Activated naive CD4-positive, alpha-beta T cell (primary cell): ENCODE data around the gene C1orf56.

Experiments used
- DNase-seq, 4 experiments: peaks; one replicate each; lab custom pipeline; 2025; lab: John Stamatoyannopoulos, UW

Gene C1orf56

DNA sequence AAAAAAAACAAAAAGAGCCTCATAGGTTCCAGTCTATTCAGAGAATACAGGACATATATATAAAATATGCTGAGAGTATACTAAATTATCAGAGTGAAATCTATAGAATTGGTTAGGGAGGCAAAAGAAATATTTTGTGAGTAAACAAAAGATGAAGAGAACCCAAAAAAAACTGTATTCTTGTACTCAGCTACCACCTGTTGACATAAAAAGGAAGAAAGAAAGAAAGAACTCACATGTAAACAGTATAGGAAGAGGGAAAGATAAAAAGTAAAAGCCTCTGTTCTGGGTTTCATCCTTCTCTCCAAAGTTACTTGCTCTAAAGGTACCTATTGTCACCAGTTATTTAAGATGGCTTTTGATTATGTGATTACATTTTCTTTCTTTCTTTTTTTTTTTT, 21.1 kb upstream of the C1orf56 start:
- DNase-seq, result no peak

DNA sequence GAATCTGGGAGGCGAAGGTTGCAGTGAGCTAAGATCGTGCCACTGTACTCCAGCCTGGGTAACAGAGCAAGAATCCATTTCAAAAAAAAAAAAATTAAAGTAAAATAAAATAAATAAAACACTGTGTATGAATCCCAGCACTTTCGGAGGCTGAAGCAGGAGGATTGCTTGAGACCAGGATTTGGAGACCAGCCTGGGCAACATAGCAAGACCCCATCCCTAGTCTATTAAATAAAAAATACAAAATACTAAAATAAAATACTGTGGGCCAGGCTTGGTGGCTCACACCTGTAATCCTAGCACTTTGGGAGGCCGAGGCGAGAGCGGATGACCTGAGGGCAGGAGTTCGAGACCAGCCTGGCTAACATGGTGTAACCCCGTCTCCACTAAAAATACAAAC, 15.4 kb upstream of the C1orf56 start:
- DNase-seq, result no peak

DNA sequence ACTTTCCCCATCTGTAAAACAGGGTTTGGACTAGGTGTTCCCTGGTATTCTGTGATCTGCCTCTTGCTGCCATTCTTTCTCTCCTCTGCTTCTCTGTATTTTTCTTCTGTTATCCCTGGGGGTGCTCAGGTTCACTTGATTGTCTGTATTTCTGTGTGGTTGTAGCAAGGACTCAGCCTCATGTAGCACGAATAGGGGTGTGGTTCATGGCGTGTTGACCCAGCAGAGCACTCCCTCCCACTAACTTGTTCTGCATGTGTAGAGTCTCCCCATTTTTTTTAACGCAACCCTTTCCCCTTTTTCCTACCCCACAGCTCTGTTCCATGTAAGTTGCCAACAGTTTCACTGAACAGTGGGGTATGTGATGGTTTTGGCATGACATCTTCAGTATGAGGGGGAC, 12.4 kb upstream of the C1orf56 start:
- no peak for DNase-seq

GRCh38 chr1:151036356-151036755, 11.2 kb upstream of the C1orf56 start, which contains the start of gene BNIPL:
TSS of gene BNIPL (plus strand) at chr1:151036586. CDS start at chr1:151036726, 140 bp downstream.
- DNase-seq, result no peak

GRCh38 chr1:151037032-151037431, 10.5 kb upstream of the C1orf56 start:
- DNase-seq, result no peak

- no peak for DNase-seq
Measured at GRCh38 chr1:151039521-151039920, 8.0 kb upstream of the C1orf56 start.

DNA sequence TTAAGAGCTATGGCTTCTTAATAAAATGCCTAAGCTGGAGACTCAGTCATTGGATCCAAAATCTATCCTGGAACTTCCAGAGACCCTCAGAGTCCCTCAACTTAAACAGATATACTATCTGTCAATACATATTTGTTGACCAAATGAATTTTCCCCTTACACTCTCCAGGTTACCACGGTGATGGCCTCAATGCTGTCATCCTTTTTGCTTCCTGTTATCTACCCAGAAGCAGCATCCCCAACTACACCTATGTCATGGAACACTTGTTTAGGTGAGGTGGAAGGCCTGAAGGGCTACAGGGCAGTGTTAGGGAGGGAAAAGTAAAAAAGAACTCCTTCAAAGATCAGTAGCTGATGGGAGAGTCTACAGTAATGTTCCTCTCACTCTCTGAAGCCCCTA, 4.4 kb upstream of the C1orf56 start:
- DNase-seq, result no peak

GRCh38 chr1:151047925-151048644, 534 bp downstream of the C1orf56 start:
- DNase-seq, result peak in 1 of 4 experiments; percentile 43

- DNase-seq, result no peak
Measured at GRCh38 chr1:151048645-151049032, 1.1 kb downstream of the C1orf56 start.

GRCh38 chr1:151049458-151049857, 1.9 kb downstream of the C1orf56 start:
- no peak for DNase-seq

DNA sequence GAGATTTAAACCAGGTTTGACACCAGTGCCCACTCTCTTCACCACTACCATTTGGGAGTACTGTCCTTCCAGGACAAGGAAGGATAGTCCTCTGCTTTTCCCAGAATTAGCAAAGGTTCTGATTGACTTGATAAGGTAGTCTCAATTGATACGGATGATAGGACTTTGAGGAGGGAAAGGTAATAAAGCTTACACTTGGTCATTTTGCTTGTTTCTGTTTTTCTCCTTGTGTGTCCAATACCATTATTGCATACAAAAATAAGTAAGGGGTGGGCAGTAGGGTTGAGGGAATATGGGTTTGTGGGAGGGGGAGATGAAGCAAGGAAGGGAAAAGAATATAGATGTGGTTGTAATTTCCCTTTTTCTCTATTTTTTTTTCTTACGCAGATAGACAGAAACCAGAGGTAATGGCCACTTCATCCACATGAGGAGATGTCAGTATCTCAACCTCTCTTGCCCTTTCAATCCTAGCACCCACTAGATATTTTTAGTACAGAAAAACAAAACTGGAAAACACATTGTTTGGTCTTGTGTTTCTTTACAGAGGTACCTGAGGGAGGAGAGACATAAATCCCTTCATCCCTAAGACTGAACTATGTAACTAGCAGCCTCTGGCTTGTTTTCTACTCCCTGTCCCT, 2.6 kb downstream of the C1orf56 start:
- no peak for DNase-seq

GRCh38 chr1:151051356-151052009, 3.9 kb downstream of the C1orf56 start:
- DNase-seq, result no peak

GRCh38 chr1:151054971-151055547, 7.5 kb downstream of the C1orf56 start:
- DNase-seq, result no peak

- DNase-seq, result no peak
Measured at GRCh38 chr1:151055581-151055980, 8.0 kb downstream of the C1orf56 start.

DNA sequence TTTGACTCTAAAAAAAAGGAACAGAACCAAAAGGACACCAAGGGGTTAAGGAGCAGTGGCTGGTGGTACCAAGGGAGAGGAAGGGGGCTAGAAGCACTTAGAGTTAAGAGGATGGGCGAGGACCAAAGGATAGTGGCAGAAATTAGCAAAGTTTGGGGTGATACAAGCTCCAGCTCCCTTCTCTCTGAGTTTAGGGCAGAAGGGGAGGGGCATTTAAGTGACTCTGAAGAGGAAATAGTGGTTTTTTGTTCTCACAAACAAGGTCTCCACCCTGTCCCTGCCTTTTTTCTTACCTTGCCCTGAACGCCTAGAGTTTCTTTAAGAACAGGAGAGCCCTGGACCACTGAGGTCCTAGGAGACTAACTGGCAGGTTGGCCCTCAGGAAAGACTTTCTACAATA, 8.6 kb downstream of the C1orf56 start:
- DNase-seq, result no peak

DNA sequence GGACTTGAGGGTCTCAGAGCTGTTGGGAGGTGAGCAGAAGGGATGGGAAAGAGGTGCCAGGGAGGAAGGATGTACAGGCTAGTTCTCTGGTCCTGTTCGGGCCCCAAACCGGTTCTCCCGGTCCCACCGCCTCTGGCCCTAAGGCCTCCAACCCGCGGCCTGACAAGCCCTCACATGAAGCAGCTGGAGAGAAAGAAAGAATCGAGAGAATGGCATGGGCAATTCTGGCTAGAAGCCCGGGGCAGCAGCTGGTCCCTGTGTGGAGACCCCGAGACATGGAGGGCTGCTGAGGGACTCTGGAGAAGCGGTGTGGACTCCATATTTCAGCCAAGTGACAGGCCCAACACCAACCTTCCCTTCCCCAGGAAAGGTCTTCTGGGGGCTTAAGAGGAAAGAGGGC, 11.1 kb downstream of the C1orf56 start:
- no peak for DNase-seq

GRCh38 chr1:151059109-151060006, 11.8 kb downstream of the C1orf56 start, which contains the start of gene CDC42SE1:
TSS of gene CDC42SE1 (minus strand) at chr1:151059622. CDS start at chr1:151055730, 3,892 bp downstream.
- peak; percentile 46 to 76 (median 62) for DNase-seq

DNA sequence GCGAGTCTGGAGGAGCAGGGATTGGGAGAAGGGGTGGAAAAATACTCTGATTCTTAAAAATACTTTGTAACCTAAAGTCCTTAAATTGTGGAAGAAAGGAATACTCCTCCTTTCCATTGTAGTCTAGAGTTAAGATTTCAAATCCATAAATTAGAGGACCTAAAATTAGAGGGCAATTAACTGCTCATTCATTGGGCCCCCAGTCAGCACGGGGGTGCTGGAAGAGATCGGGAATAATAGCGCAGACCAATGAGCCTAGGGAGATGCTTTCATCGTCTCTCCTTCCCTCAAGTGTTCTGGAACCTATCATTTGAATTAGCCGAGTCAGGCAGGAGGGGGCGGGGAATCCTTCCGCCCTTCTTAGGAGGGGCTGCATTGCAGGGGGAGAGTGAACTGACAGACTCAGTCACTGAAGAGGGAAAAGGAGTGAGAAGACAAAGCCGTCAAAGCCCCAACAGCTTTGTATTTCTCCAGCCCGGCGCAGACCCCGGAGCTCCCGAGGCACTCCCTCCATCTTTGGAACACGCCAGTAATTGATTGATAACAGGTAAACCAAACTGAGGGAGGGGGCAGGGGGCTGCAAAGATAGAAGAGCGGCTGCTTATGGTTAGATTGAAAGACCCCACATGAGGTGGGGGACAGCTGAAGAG, 12.6 kb downstream of the C1orf56 start, which contains the start of gene MLLT11:
Gene MLLT11 (plus strand): TSS at position 391 of the 650 bp plus-strand sequence. CDS start 6,828 bp downstream, outside the sequence.
- no peak for DNase-seq

DNA sequence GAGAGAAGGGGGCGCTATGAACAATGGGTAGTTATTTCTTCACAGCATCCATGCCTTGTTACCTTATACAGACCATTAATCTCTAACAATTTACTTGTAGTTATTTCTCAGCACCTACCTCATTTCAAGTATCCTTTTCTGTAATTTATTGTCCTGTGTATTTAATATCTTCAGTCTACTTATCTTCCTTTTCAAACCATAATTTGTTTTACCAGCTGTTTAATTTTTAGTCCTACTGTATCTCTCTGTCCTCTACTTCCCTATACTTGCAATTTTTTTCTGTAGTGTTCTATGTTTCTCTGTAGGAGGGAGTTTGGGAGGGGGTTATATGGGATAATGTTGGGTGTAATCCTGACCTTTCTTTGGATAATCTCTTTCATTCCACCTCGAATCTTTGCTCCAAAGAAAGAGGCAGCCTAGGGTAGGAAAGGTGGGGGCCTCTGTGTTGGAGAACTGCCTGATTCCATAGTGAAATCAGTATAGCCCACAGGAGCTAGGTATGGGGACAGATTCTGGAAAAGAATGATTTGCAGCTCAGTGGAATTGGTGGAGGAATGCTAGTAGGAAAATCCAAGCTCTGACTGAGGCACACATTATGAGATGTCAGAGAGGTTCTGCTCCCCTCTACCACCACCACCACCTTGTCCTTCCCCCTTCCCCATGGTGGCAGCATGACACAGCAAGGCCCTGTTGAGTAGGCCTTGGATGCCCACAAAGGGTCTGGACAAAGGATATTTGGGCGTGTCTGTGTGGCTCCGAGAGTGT, 13.3 kb downstream of the C1orf56 start:
- no peak for DNase-seq

DNA sequence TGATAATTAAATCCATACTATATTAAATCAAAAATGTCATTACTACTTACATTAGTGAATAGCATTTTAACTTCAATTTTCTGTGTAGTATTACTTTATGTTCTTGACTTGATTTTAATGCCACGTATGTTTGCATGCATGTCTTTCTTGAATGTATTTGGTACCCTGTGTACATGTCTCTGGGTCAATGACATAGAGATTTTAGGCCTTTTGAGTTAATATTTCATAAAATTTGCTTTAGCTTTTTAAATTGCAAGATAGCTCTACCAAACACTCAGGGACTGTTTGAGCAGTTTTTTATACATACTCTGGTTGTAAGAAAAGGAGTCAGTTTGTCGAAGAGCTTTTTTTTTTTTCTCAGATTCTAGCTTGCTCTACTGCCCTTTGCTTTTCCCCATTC, 14.2 kb downstream of the C1orf56 start:
- no peak for DNase-seq
